Activated CD8-positive, alpha-beta T cell treated with anti-CD3 and anti-CD28 coated beads, Interleukin-2, amount 10 ng/mL, durations not matched to agents 7 days and 5 days (primary cell): ENCODE results near the gene AHNAK2. TPM values are rescaled to one million over a fixed set of nuclear protein-coding genes. Genes with fewer than 3 reads are reported as not detected.
"Not testable (repeated sequence)": the region's sequence is repeated elsewhere in the genome, so short reads cannot be mapped to it uniquely, and the experiment has no call there.

Experiments used
- ATAC-seq: fragments of 150-1000 bp; cut with Tn5 transposase; one replicate; pipeline ENCODE4 v1.10.0; 2021; ENCODE audit warnings: moderate library complexity
- CTCF ChIA-PET: fragments of 350-600 bp; sonication (Branson Sonifier 250); formaldehyde crosslinking; loops from one replicate; lab custom pipeline; 2021; ENCODE audit warnings: antibody characterized with exemption; lab: Charles Lee
- POLR2A ChIA-PET: fragments of 350-600 bp; sonication (Branson Sonifier 250); formaldehyde crosslinking; loops from one replicate; lab custom pipeline; 2021; ENCODE audit warnings: antibody characterized with exemption; lab: Charles Lee
- DNase-seq: peaks from one replicate; pipeline ENCODE4 v3.0.0-alpha.2; 2020
- H3K27ac Mint-ChIP-seq: one replicate; pipeline ENCODE4 v1.8.0; 2021; ENCODE audit warnings: mild to moderate bottlenecking, mixed read lengths
- H3K27me3 Mint-ChIP-seq: one replicate; pipeline ENCODE4 v1.8.0; 2021; ENCODE audit warnings: low read depth, mixed read lengths
- H3K36me3 Mint-ChIP-seq: one replicate; pipeline ENCODE4 v1.8.0; 2021; ENCODE audit warnings: low read depth, mixed read lengths
- H3K4me1 Mint-ChIP-seq: one replicate; pipeline ENCODE4 v1.8.0; 2021; ENCODE audit warnings: low read depth, mixed read lengths
- H3K4me3 Mint-ChIP-seq: one replicate; pipeline ENCODE4 v1.8.0; 2021; ENCODE audit warnings: mild to moderate bottlenecking, mixed read lengths
- H3K9me3 Mint-ChIP-seq: one replicate; pipeline ENCODE4 v1.8.0; 2022; ENCODE audit warnings: mixed read lengths; ENCODE audit not compliant: insufficient read depth
- total RNA-seq, 2 experiments: library from RNA; stranded (reverse); gene quantifications; one replicate each; pipeline ENCODE4 v1.2.3, GENCODE V29; 2021

AHNAK2 gene
- total RNA-seq, 2 experiments from 2014 or later, result not detected

DNA sequence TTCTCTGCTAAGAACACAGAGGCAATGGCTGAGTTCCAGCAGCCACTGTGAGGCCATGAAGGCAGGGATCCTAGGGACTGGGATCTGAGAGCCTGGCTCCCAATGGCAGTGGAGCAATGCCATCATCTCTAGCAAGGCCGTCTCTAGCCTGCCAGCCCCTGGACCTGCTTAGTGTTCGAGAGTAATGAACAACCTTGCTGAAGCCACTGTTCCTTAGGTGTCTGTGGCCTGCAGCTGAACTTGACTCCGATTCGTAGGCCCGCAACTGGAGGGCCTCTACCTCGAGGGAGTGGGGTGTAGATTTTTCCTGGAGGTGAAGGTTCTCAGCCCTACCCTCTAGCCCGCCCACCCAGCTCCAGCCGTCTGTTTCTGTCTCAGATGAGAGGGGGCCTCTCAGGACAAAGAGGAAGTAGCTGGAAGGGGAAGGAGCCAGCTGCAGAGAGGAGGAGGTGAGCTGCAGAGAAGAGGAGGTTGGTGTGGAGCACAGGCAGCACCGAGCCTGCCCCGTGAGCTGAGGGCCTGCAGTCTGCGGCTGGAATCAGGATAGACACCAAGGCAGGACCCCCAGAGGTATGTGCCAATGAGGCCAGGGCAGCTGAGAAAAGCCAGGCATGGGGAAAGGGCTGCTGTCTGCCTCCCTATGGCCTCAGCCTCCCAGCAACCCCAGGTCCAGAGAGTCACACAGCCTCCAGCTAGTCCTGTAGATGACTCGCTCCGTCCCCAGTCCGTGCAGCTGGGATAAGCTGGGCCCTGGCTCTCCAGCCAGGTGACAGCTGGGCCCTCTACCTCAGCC, 53.6 kb downstream of the AHNAK2 start, which contains the start of gene PLD4:
Gene PLD4, plus strand, starts transcription at position 459 of the 793 bp plus-strand sequence. CDS start 2,262 bp downstream, outside the sequence.
- ChIA-PET POLR2A (interaction anchor here (0.5 kb wide), 1 partner anchor 302 kb away, joined by 3 read pairs; no protein-coding TSS in a partner anchor), CTCF (no interaction called here)
- H3K4me1 Mint-ChIP-seq, result no peaks in the 10 kb centered on the region
- no peak within 1 kb of the TSS for H3K27ac Mint-ChIP-seq
- H3K27me3 Mint-ChIP-seq, result peaks cover 8% of the 10 kb centered on the region
- no peaks in the 10 kb centered on the region for H3K9me3 Mint-ChIP-seq
- H3K36me3 Mint-ChIP-seq, result no peaks in the 10 kb centered on the region
- ATAC-seq, result no peak
- H3K4me3 Mint-ChIP-seq, result no peak within 1 kb of the TSS
- no peak for DNase-seq

- DNase-seq, result no peak
- no peak for ATAC-seq
- H3K4me3 Mint-ChIP-seq, result no peak overlapping the region
Measured at GRCh38 chr14:104923640-104924420, 54.3 kb downstream of the AHNAK2 start.

DNA sequence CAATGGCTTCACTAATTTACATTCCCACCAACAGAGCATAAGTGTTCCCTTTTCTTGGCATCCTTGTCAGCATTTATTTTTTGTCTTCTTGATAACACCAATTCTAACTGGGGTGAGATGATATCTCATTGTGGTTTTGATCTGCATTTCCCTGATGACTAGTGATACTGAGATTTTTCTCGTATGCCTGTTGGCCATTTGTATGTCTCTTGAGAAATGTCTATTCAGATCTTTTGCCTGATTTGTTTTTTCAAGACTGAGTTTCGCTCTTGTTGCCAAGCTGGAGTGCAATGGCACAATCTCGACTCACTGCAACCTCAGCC, 58.2 kb downstream of the AHNAK2 start:
- ATAC-seq, result no peak
- peaks cover 15% of the 10 kb centered on the region for H3K27me3 Mint-ChIP-seq
- H3K27ac Mint-ChIP-seq, result no peak overlapping the region
- H3K9me3 Mint-ChIP-seq, result no peaks in the 10 kb centered on the region
- no peak overlapping the region for H3K4me3 Mint-ChIP-seq
- no peaks in the 10 kb centered on the region for H3K36me3 Mint-ChIP-seq
- no peak for DNase-seq
- ChIA-PET CTCF (no interaction called here), POLR2A (no interaction called here)
- H3K4me1 Mint-ChIP-seq, result no peaks in the 10 kb centered on the region

More at GRCh38 chr14:104923640-104924420, 54.3 kb downstream of the AHNAK2 start:
- no peaks in the 10 kb centered on the region for H3K36me3 Mint-ChIP-seq
- CTCF ChIA-PET, result no interaction called here
- H3K27me3 Mint-ChIP-seq, result peaks cover 8% of the 10 kb centered on the region
- no peaks in the 10 kb centered on the region for H3K9me3 Mint-ChIP-seq
- H3K4me1 Mint-ChIP-seq, result no peaks in the 10 kb centered on the region
- POLR2A ChIA-PET, result interaction anchor here (0.5 kb wide), 1 partner anchor 301 kb away, joined by 3 read pairs; no protein-coding TSS in a partner anchor
- no peak overlapping the region for H3K27ac Mint-ChIP-seq

DNA sequence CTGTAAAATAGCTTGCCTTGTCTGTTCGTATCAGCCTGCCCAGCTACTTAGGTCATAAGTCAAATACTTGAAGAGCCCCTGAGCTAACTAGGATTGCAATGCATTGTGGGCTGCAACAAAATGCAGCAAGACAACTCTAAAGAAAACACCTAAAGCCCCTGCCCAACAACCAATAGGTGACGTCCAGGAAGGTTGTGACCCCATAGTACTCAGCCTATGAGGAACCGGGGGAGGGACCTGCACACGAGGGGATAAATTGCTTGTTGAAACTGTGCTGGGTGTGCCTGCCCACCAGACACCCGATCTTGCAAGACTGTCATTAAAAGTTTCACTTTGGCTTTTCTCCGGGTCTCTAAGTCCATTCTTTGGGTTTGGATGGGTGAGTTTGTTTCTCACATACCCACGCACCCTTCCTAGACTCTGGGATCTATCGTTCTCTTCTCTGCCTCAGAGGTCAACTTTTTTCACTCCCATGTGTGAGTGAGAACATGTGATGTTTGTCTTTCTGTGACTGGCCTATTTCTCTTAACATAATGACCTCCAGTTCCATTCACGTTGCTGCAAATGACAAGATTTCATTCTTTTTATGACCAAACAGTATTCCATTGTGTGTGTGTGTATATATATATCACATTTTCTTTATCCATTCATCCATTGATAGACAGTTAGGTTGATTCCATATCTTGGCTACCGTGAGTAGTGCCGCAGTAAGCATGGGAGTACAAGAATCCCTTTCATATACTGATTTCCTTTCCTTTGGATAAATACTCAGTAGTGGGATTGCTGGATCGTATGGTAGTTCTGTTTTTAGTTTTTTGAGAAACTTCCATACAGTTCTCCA, 58.8 kb downstream of the AHNAK2 start:
- POLR2A ChIA-PET, H3K4me3 Mint-ChIP-seq, H3K9me3 Mint-ChIP-seq, DNase-seq, H3K27ac Mint-ChIP-seq, H3K36me3 Mint-ChIP-seq, H3K4me1 Mint-ChIP-seq, ATAC-seq: not testable (repeated sequence)
- H3K27me3 Mint-ChIP-seq, result peaks cover 16% of the 10 kb centered on the region
- CTCF ChIA-PET, result interaction anchor here (0.9 kb wide), 1 partner anchor 15 kb away, joined by 3 read pairs; no protein-coding TSS in a partner anchor

DNA sequence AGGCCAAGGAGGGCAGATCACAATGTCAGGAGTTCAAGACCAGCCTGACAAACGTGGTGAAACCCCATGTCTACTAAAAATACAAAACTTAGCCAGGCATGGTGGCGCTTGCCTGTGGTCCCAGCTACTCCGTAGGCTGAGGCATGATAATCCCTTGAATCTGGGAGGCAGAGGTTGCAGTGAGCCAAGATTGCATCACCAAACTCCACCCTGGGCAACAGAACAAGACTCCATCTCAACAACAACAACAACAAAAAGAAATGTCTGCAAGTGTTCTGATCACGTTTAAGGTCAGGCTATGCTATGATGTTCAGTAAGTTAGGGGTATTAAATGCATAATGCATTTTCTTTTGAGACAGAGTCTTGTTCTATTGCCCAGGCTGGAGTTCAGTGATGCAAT, 60.2 kb downstream of the AHNAK2 start:
- peaks cover 5% of the 10 kb centered on the region for H3K9me3 Mint-ChIP-seq
- ChIA-PET POLR2A (no interaction called here), CTCF (interaction anchor here (0.9 kb wide), 1 partner anchor 17 kb away, joined by 3 read pairs; no protein-coding TSS in a partner anchor)
- H3K4me3 Mint-ChIP-seq, result no peak overlapping the region
- no peaks in the 10 kb centered on the region for H3K4me1 Mint-ChIP-seq
- no peak overlapping the region for H3K27ac Mint-ChIP-seq
- peaks cover 24% of the 10 kb centered on the region for H3K27me3 Mint-ChIP-seq
- no peaks in the 10 kb centered on the region for H3K36me3 Mint-ChIP-seq
- DNase-seq, result no peak
- no peak for ATAC-seq

DNA sequence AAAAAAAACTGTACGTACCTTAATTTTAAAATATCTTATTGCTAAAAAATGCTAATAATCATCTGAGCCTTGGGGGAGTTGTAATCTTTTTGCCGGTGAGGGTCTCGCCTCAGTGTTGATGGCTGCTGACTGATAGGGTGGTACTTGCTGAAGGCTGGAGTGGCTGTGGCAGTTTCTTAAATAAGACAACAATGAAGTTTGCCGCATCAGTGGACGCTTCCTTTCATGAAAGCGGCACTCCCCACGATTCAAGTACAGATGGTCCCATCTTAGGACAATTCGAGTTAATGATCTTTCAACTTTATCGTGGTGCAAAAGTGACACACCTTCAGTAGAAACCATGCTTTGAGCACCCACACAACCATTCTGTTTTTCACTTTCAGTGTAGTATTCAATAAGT, 61.1 kb downstream of the AHNAK2 start:
- Mint-ChIP-seq H3K36me3 (no peaks in the 10 kb centered on the region), H3K27me3 (peaks cover 24% of the 10 kb centered on the region), H3K27ac (no peak overlapping the region), H3K4me1 (no peaks in the 10 kb centered on the region), H3K9me3 (peaks cover 6% of the 10 kb centered on the region), H3K4me3 (no peak overlapping the region)
- ChIA-PET POLR2A (no interaction called here), CTCF (no interaction called here)
- ATAC-seq (no peak), DNase-seq (no peak)

GRCh38 chr14:104913435-104913834, 64.7 kb downstream of the AHNAK2 start:
- peaks cover 5% of the 10 kb centered on the region for H3K36me3 Mint-ChIP-seq
- no peak overlapping the region for H3K27ac Mint-ChIP-seq
- ChIA-PET CTCF (no interaction called here), POLR2A (no interaction called here)
- peaks cover 14% of the 10 kb centered on the region for H3K9me3 Mint-ChIP-seq
- H3K27me3 Mint-ChIP-seq, result peaks cover 27% of the 10 kb centered on the region
- DNase-seq, result no peak
- no peaks in the 10 kb centered on the region for H3K4me1 Mint-ChIP-seq
- ATAC-seq, result no peak
- no peak overlapping the region for H3K4me3 Mint-ChIP-seq

DNA sequence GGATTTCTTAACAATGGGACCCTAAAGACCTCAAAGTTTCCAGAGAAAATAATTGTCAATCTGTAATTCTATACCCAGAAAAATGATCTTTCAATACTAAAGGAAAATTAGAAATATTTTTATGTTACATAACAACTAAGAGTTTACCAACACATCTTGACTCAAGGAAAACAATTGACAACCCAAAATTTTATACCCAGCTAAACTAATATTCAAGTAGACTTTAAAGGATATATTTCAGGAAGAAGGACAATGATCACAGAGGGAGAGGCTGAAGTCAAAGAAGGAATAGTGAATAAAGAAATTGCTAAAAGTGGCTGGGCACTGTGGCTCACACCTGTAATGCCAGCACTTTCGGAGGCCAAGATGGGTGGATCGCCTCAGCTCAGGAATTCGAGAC, 66.1 kb downstream of the AHNAK2 start:
- Mint-ChIP-seq H3K4me3 (no peak overlapping the region), H3K27ac (no peak overlapping the region), H3K36me3 (peaks cover 5% of the 10 kb centered on the region), H3K4me1 (no peaks in the 10 kb centered on the region), H3K9me3 (peaks cover 14% of the 10 kb centered on the region), H3K27me3 (peaks cover 39% of the 10 kb centered on the region)
- DNase-seq (no peak), ATAC-seq (no peak)
- ChIA-PET POLR2A (no interaction called here), CTCF (no interaction called here)

GRCh38 chr14:104908303-104908702, 69.9 kb downstream of the AHNAK2 start:
- POLR2A ChIA-PET, result interaction anchor here (0.7 kb wide), 1 partner anchor 139 kb away, joined by 3 read pairs; no protein-coding TSS in a partner anchor
- CTCF ChIA-PET, result interaction anchor here (1.6 kb wide), 1 partner anchor 25 kb away, joined by 4 read pairs; no protein-coding TSS in a partner anchor
- Mint-ChIP-seq H3K27ac (no peak overlapping the region), H3K36me3 (peaks cover 5% of the 10 kb centered on the region), H3K9me3 (peaks cover 10% of the 10 kb centered on the region), H3K4me3 (no peak overlapping the region), H3K4me1 (peaks cover 6% of the 10 kb centered on the region), H3K27me3 (peaks cover 38% of the 10 kb centered on the region)
- ATAC-seq (no peak), DNase-seq (no peak)

DNA sequence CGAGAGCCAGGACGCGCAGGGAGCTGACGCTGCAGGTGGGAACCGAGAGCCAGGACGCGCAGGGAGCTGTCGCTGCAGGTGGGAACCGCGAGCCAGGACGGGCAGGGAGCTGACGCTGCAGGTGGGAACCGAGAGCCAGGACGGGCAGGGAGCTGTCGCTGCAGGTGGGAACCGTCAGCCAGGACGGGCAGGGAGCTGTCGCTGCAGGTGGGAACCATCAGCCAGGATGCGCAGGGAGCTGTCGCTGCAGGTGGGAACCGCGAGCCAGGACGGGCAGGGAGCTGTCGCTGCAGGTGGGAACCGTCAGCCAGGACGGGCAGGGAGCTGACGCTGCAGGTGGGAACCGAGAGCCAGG, 72.6 kb downstream of the AHNAK2 start:
- H3K4me3 Mint-ChIP-seq, POLR2A ChIA-PET: not testable (repeated sequence)

More for the DNA sequence above, 72.6 kb downstream of the AHNAK2 start:
- H3K4me1 Mint-ChIP-seq, H3K36me3 Mint-ChIP-seq, ATAC-seq, H3K27ac Mint-ChIP-seq, CTCF ChIA-PET, H3K9me3 Mint-ChIP-seq, DNase-seq: not testable (repeated sequence)
- peaks cover 42% of the 10 kb centered on the region for H3K27me3 Mint-ChIP-seq
